Stimulated activated CD4-positive, alpha-beta T cell treated with anti-CD3 and anti-CD28 coated beads, Interleukin-4, amount 100 ng/mL, for 4 hours (primary cell): Measurements from ENCODE around the gene FSTL1.

Experiments used
- DNase-seq, 2 experiments: peaks; one replicate each; pipeline ENCODE4 v3.0.0-alpha.2; 2020

Gene FSTL1

DNA sequence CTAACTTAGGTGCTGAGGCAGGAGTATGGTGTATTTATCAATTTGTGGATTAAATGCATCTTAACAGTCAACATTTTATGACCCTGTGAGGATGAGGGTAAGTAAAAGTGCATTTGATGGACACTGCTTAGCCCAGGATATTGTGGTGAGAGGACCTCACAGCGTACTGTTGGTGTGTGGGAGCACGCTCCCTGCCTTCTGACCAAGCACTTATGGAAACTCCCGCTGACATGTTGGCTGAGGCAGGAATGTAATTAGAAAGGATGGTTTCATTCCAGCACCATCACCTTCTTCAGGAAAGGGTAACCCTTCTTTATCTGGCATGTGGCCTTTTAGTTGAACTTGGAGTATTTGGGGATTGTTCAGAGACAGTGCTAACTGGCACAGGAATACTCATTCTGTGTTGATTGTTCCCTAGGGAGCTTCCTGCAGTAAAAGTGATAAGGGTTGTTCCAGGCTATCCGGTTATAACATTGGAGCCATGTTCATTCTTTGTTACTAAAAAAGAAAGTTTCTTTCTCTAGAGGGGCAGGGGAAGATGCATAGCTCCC, 11.7 kb upstream of the FSTL1 start:
- DNase-seq, result no peak

- no peak for DNase-seq
Observed at GRCh38 chr3:120461416-120461815, 10.6 kb upstream of the FSTL1 start.

DNA sequence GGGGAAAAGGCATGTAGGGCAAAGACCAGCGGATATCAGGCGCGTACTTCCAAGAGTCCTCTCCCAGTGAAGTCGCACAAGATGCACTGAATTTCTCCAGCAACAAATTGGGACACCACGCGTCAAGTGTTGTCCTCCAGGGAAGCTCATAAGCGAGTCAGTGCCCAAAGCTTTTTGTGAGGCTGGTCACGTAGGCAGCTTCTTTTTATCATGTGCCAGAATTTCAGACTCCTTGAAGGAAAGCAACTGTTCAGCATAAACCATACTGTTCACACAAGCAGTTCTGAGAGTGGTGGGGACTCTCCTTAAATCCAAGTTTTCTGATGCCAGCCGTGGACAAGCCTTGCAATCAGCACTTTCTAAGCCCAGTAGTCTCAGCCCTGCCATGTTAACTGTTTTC, 10.1 kb upstream of the FSTL1 start:
- DNase-seq, result no peak

GRCh38 chr3:120460181-120460790, 9.5 kb upstream of the FSTL1 start:
- no peak for DNase-seq

DNA sequence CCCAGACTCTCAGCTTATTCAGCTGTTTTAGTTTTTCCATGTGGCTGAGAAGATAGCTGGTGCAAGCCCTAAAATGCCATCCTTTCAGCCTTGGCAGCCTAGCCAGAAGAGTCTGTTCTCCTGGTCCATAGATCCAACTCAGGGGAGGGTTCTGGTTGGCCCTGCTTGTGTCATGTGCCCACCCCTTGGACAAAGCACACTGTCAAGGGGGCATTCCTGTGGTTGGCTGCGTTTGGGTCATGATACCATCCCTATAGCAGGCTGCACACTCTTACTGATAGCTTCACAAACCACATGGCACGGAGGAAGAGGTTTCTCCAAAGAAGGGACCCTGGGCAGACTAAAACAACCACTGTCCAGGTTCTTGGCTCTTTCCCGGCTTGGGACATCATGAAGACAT, 8.4 kb upstream of the FSTL1 start:
- DNase-seq, result no peak

DNA sequence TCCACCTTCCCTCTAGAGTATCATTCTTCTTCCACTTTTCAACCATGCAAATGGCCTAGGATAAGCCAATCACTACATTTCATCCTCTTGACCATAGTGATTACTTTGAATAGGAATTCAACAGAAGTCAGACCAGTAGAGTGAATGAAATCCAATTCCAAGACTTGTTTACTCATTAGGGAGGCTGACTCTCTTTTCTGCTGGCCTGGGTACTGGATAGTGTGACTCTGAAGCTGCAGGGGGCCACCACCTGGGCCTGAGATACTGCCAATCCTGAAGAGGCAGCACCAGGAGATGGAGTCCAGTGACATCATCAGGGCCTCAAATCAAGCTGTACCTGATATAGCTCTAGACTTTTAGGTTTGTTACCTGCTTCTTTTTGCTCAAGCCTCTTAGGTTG, 7.0 kb upstream of the FSTL1 start:
- DNase-seq, result no peak

GRCh38 chr3:120454076-120454689, 3.4 kb upstream of the FSTL1 start:
- no peak for DNase-seq

DNA sequence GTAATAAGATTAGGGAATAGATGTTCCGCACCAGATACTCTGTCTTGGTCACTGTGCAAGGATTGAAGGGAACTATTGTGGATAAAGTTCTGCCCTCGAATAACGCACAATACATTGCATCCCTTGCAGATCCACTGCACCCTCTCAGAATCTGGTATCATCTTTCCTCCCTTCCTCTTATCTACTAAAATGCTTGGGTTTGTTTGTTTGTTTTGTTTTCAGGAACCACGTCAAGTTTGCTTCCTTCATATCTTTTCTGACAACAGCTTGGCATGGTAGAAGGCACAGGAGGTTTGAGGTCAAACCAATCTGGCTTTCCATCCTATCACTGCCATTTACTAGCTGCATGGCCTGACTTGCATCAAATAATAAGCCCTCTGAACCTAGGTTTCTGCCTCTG, 2.0 kb upstream of the FSTL1 start:
- DNase-seq, result no peak

GRCh38 chr3:120451806-120452205, 1.0 kb upstream of the FSTL1 start:
- no peak for DNase-seq

DNA sequence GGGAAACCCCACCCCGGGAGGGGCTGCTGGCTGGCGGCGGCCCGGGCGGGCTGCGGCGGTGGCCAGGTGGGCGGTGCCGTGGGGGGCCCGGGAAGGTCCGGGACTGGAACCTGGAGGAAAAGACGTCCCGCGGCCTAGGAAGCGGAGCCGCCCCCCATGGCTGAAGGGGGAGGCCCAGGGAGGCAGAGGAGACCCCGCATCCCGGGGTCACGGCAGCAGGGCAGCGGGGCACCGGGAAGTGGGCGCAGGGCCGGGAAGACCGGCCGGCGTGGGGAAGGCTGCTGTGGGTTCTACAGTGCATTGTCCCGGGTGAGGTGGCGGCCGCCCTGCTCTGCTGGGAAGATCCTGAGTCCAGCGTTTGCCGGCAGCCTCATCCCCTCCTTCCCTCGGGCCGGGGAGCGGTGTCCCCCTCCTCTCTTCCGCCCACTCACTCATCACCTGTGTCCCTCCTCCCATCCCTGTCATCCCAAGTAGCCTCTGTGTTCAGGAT, 525 bp upstream of the FSTL1 start:
- DNase-seq, result no peak

GRCh38 chr3:120449701-120450599, 842 bp downstream of the FSTL1 start:
- DNase-seq, result no peak

GRCh38 chr3:120449251-120449650, 1.5 kb downstream of the FSTL1 start:
- DNase-seq, result no peak

- no peak for DNase-seq
Observed at GRCh38 chr3:120448756-120449155, 2.0 kb downstream of the FSTL1 start.

DNA sequence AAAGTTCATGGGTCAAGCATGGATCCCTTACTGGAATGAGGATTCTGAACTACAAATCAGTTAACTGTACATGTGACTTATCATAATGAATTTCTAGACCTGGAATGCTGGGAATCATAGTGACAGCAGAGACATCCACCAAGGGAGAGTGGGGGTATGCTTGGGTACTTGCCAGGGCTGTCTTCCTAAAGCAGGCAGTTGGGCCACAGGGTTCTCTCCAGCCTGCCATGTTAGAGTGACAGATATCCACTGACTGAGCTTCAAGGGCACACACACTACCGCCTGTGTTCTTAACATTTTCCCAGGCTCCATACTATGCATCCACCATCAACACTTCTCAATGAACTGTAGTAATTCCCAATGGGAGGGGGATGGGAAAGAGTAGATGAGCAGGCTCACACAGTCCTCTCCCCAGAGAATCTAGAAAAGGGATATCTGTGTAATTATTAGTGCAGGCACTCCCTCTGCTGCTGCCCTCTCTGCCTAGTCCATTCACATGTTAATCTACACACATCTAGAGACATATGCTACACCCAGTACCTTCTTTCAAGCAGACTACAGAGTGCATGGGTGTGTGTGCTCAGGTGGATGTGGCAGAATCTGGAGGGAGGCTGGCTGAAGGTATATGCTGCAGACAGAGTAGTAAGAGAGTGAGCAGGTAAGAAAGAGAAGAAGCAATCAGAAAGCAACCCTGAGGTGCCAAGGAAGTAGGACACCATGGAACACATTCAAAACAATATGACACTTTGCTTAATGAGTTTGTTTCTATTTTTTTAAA, 3.7 kb downstream of the FSTL1 start:
- no peak for DNase-seq

- no peak for DNase-seq
Observed at GRCh38 chr3:120445654-120446053, 5.1 kb downstream of the FSTL1 start.

GRCh38 chr3:120443626-120444123, 7.1 kb downstream of the FSTL1 start:
- DNase-seq, result no peak

- DNase-seq, result no peak
Observed at GRCh38 chr3:120442975-120443517, 7.7 kb downstream of the FSTL1 start.

- DNase-seq, result no peak
Observed at GRCh38 chr3:120441776-120442175, 9.0 kb downstream of the FSTL1 start.

DNA sequence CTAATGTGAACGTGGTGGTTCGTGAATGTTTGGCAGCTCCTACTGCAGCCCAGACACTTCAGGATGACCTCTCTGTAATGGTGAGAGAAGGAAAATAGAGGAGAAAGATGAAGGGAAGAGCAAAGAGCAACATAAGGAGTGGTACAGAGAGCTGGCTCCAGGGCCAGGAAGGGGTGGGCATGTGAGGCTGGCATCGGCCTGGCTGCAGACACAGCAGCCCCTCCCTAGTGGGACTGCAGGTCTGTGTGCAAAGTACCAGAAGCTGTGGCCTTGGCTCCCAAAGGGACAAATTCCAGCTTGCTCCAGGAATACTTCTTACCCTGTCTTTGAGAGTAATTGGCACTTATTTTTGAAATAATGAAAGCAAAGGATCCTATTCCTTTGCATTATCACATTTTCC, 10.0 kb downstream of the FSTL1 start:
- no peak for DNase-seq

GRCh38 chr3:120440001-120440703, 10.6 kb downstream of the FSTL1 start:
- no peak for DNase-seq

GRCh38 chr3:120438665-120439370, 12.0 kb downstream of the FSTL1 start:
- no peak for DNase-seq
